Activated naive CD8-positive, alpha-beta T cell treated with anti-CD3 and anti-CD28 coated beads, Interleukin-2, amount 10 ng/mL, durations not matched to agents 7 days and 5 days (primary cell): ENCODE results near the gene SPTY2D1. TPM values are rescaled to one million over a fixed set of nuclear protein-coding genes. Genes with fewer than 3 reads are reported as not detected.
"Not testable (repeated sequence)": the region's sequence is repeated elsewhere in the genome, so short reads cannot be mapped to it uniquely, and the experiment has no call there.

Source experiments
- ATAC-seq: fragments of 150-1000 bp; cut with Tn5 transposase; one replicate; pipeline ENCODE4 v1.10.0; 2021; ENCODE audit warnings: low read depth, moderate library complexity
- POLR2A ChIA-PET: fragments of 350-600 bp; sonication (Branson Sonifier 250); formaldehyde crosslinking; loops from one replicate; lab custom pipeline; 2021; ENCODE audit warnings: antibody characterized with exemption; lab: Charles Lee
- DNase-seq: peaks from one replicate; pipeline ENCODE4 v3.0.0; 2021
- H3K27ac Mint-ChIP-seq: one replicate; pipeline ENCODE4 v1.8.0; 2022; ENCODE audit warnings: mild to moderate bottlenecking, mixed read lengths
- H3K27me3 Mint-ChIP-seq: one replicate; pipeline ENCODE4 v1.8.0; 2022; ENCODE audit warnings: mild to moderate bottlenecking, moderate library complexity, mixed read lengths
- H3K36me3 Mint-ChIP-seq: one replicate; pipeline ENCODE4 v1.8.0; 2021; ENCODE audit warnings: mild to moderate bottlenecking, mixed read lengths
- H3K4me1 Mint-ChIP-seq: one replicate; pipeline ENCODE4 v1.8.0; 2021; ENCODE audit warnings: mixed read lengths
- H3K4me3 Mint-ChIP-seq: one replicate; pipeline ENCODE4 v1.8.0; 2022; ENCODE audit warnings: mild to moderate bottlenecking, moderate library complexity, mixed read lengths
- H3K9me3 Mint-ChIP-seq: one replicate; pipeline ENCODE4 v1.8.0; 2021; ENCODE audit warnings: mixed read lengths
- total RNA-seq, 2 experiments: library from RNA; stranded (reverse); gene quantifications; one replicate each; pipeline ENCODE4 v1.2.3, GENCODE V29; 2021

The SPTY2D1 gene
- total RNA-seq, 2 experiments from 2014 or later, result 27.8 to 27.9 TPM

DNA sequence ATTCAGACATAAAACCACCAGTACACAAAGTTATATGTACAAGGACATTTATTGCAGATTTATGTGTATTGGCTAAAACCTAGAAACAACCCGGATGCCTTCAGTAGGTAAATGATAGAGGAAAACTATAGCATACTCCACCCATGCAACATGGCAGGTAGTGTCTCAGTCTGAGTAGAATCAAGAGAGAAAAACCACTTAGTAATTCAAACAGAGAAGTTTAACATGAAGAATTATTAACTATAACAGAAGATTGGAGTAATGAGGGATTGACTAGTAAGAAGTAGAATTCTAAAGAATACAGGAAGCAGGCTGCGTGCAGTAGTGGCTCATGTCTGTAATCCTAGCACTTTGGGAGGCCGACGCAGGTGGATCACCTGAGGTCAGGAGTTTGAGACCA lies 16.2 kb upstream of the SPTY2D1 start:
- no peak for DNase-seq
- H3K36me3 Mint-ChIP-seq, result no peaks in the 10 kb centered on the region
- H3K4me1 Mint-ChIP-seq, result peaks cover 8% of the 10 kb centered on the region
- no peak for ATAC-seq
- H3K9me3 Mint-ChIP-seq, result no peaks in the 10 kb centered on the region
- H3K27me3 Mint-ChIP-seq, result no peaks in the 10 kb centered on the region
- POLR2A ChIA-PET, result interaction anchor here (1.7 kb wide), 1 partner anchor 110 kb away, joined by 5 read pairs; no protein-coding TSS in a partner anchor
- no peak overlapping the region for H3K4me3 Mint-ChIP-seq
- no peak overlapping the region for H3K27ac Mint-ChIP-seq

DNA sequence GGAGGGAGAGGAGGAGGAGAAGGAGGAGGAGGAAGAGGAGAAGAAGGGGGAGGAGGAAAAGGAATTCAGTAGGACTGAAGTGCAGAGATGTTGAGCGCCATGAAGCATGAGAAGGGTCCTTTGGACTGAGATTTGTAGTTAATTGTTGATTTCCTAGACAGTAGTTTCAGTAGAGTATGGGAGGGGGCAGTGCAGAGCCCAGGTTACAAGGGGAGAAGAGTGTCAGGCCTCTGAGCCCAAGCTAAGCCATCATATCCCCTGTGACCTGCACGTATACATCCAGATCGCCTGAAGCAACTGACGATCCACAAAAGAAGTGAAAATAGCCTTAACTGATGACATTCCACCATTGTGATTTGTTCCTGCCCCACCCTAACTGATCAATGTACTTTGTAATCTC lies 8.9 kb upstream of the SPTY2D1 start:
- H3K27ac Mint-ChIP-seq, H3K27me3 Mint-ChIP-seq, ATAC-seq, DNase-seq, H3K4me1 Mint-ChIP-seq, H3K4me3 Mint-ChIP-seq, H3K9me3 Mint-ChIP-seq, POLR2A ChIA-PET, H3K36me3 Mint-ChIP-seq: not testable (repeated sequence)

GRCh38 chr11:18641677-18642076 lies 7.5 kb upstream of the SPTY2D1 start:
- Mint-ChIP-seq H3K4me1 (no peaks in the 10 kb centered on the region), H3K27ac (no peak overlapping the region), H3K27me3 (peaks cover 8% of the 10 kb centered on the region), H3K9me3 (no peaks in the 10 kb centered on the region), H3K36me3 (no peaks in the 10 kb centered on the region), H3K4me3 (no peak overlapping the region)
- ATAC-seq (no peak), DNase-seq (no peak)
- POLR2A ChIA-PET, result no interaction called here

GRCh38 chr11:18633256-18634139 lies 644 bp downstream of the SPTY2D1 start:
- H3K4me3 Mint-ChIP-seq, result peak overlapping the region; percentile 91
- no peaks in the 10 kb centered on the region for H3K27me3 Mint-ChIP-seq
- no peaks in the 10 kb centered on the region for H3K9me3 Mint-ChIP-seq
- peak overlapping the region; percentile 98 for H3K27ac Mint-ChIP-seq
- H3K36me3 Mint-ChIP-seq, result peaks cover 3% of the 10 kb centered on the region
- H3K4me1 Mint-ChIP-seq, result peaks cover 14% of the 10 kb centered on the region
- DNase-seq (no peak), ATAC-seq (no peak)
- POLR2A ChIA-PET, result interaction anchor here (0.8 to 3.9 kb wide), 15 partner anchors 10 to 312 kb away, joined by 3 to 50 read pairs (median 7); partner anchors contain the start of genes GTF2H1, HPS5, TSG101 and UEVLD

GRCh38 chr11:18632841-18633240 lies 1.3 kb downstream of the SPTY2D1 start:
- no peak overlapping the region for H3K27ac Mint-ChIP-seq

GRCh38 chr11:18624161-18624560 lies 10.0 kb downstream of the SPTY2D1 start:
- Mint-ChIP-seq H3K27ac (no peak overlapping the region), H3K27me3 (no peaks in the 10 kb centered on the region), H3K9me3 (peaks cover 1% of the 10 kb centered on the region), H3K4me1 (peaks cover 19% of the 10 kb centered on the region), H3K36me3 (peaks cover 12% of the 10 kb centered on the region), H3K4me3 (no peak overlapping the region)
- POLR2A ChIA-PET, result interaction anchor here (0.7 to 2.3 kb wide), 2 partner anchors 10 to 80 kb away, joined by 3 to 6 read pairs; partner anchors contain the start of gene SPTY2D1
- ATAC-seq (no peak), DNase-seq (no peak)

More at GRCh38 chr11:18632841-18633240, 1.3 kb downstream of the SPTY2D1 start:
- Mint-ChIP-seq H3K4me1 (peaks cover 14% of the 10 kb centered on the region), H3K27me3 (no peaks in the 10 kb centered on the region), H3K4me3 (peak overlapping the region; percentile 91), H3K36me3 (peaks cover 3% of the 10 kb centered on the region), H3K9me3 (no peaks in the 10 kb centered on the region)
- POLR2A ChIA-PET, result interaction anchor here (0.8 to 3.9 kb wide), 7 partner anchors 14 to 107 kb away, joined by 3 to 50 read pairs (median 12); partner anchors contain the start of genes TSG101 and UEVLD
- ATAC-seq (no peak), DNase-seq (no peak)

DNA sequence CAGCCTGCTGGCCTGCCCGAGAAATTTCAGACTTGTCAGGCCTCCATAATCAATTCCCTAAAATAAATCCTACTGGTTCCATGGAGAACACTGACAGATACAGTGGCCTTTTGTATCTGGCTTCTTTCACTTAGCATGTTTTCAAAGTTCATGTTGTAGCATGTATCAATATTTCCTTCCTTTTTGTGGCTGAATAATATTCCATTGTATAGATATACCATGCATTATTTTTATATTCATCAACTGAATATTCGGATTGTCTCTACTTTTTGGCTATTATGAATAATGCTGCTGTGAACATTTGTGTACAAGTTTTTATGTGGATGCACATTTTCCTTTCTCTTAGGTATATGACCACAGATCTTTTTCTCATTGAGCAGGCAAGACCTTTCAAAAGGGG lies 10.4 kb downstream of the SPTY2D1 start:
- DNase-seq (no peak), ATAC-seq (no peak)
- Mint-ChIP-seq H3K9me3 (peaks cover 1% of the 10 kb centered on the region), H3K4me1 (peaks cover 23% of the 10 kb centered on the region), H3K27me3 (no peaks in the 10 kb centered on the region), H3K27ac (no peak overlapping the region), H3K4me3 (no peak overlapping the region), H3K36me3 (peaks cover 15% of the 10 kb centered on the region)
- POLR2A ChIA-PET, result interaction anchor here (0.7 to 2.3 kb wide), 2 partner anchors 10 to 80 kb away, joined by 3 to 6 read pairs; partner anchors contain the start of gene SPTY2D1

GRCh38 chr11:18618342-18619025 lies 15.7 kb downstream of the SPTY2D1 start:
- Mint-ChIP-seq H3K27ac (peak overlapping the region; percentile 73), H3K36me3 (peaks cover 21% of the 10 kb centered on the region), H3K9me3 (no peaks in the 10 kb centered on the region), H3K27me3 (no peaks in the 10 kb centered on the region), H3K4me3 (peak overlapping the region; percentile 75), H3K4me1 (peaks cover 46% of the 10 kb centered on the region)
- POLR2A ChIA-PET, result interaction anchor here (0.5 to 4.9 kb wide), 4 partner anchors 12 to 94 kb away, joined by 4 to 50 read pairs (median 6); partner anchors contain the start of genes SPTY2D1 and TSG101
- ATAC-seq (no peak), DNase-seq (no peak)

- peaks cover 21% of the 10 kb centered on the region for H3K36me3 Mint-ChIP-seq
- H3K9me3 Mint-ChIP-seq, result no peaks in the 10 kb centered on the region
- peak; percentile 73 for ATAC-seq
- H3K4me3 Mint-ChIP-seq, result peak overlapping the region; percentile 75
- DNase-seq, result no peak
- no peaks in the 10 kb centered on the region for H3K27me3 Mint-ChIP-seq
- peaks cover 44% of the 10 kb centered on the region for H3K4me1 Mint-ChIP-seq
- H3K27ac Mint-ChIP-seq, result peak overlapping the region; percentile 73
- POLR2A ChIA-PET, result interaction anchor here (0.5 to 4.9 kb wide), 6 partner anchors 12 to 374 kb away, joined by 3 to 50 read pairs (median 5); partner anchors contain the start of genes SPTY2D1, TMEM86A and TSG101
These were observed 16.3 kb downstream of the SPTY2D1 start for GRCh38 chr11:18617688-18618341.

DNA sequence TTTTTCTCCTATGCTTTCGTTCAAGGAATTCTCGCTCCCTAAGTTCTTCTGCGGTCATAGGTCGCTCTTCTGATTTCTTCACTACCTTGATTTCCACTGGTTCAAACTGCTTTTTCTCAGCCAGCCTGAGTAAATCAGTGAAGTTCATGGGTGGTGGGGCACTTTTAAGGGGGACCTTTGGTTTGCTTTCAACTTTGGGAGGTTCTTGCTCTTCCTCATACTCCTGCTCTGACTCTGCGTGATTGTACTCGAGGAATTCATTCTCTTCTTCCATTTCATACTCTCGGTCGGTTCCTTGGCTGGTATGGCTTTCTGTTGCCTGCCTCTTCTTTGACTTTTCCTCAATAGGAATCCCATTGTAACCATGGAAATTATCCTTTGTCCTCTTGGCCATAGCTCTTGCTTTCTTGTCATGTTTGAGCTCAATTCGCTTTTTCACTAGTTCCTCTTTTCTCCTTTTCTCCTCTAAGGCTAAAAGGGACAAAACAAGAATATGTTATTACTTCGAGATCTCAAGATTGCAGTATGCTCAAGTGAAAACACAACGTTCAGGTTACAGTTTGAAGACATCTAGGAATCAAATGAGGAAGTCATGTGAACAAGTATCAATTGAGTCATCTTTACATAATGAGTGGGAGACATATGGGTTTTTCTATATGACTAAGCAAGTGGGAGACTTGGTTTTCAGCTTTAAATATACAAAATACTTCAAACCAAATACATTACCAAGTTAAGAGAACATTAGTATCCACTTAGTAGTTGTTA lies 18.3 kb downstream of the SPTY2D1 start:
- ATAC-seq (peak; percentile 65), DNase-seq (no peak)
- Mint-ChIP-seq H3K4me1 (peaks cover 36% of the 10 kb centered on the region), H3K36me3 (peaks cover 21% of the 10 kb centered on the region), H3K27me3 (no peaks in the 10 kb centered on the region), H3K4me3 (peak overlapping the region; percentile 24), H3K27ac (peak overlapping the region; percentile 63), H3K9me3 (no peaks in the 10 kb centered on the region)
- POLR2A ChIA-PET, result interaction anchor here (0.7 to 4.9 kb wide), 3 partner anchors 17 to 90 kb away, joined by 3 to 50 read pairs (median 3); partner anchors contain the start of gene SPTY2D1

- Mint-ChIP-seq H3K27ac (no peak overlapping the region), H3K9me3 (no peaks in the 10 kb centered on the region), H3K27me3 (no peaks in the 10 kb centered on the region), H3K36me3 (peaks cover 21% of the 10 kb centered on the region), H3K4me1 (peaks cover 34% of the 10 kb centered on the region), H3K4me3 (no peak overlapping the region)
- DNase-seq (no peak), ATAC-seq (no peak)
- POLR2A ChIA-PET, result interaction anchor here (1.2 kb wide), 1 partner anchor 20 kb away, joined by 3 read pairs; no protein-coding TSS in a partner anchor
These were observed 19.5 kb downstream of the SPTY2D1 start for GRCh38 chr11:18614667-18615066.

- DNase-seq (no peak), ATAC-seq (no peak)
- Mint-ChIP-seq H3K9me3 (no peaks in the 10 kb centered on the region), H3K27ac (no peak overlapping the region), H3K27me3 (no peaks in the 10 kb centered on the region), H3K4me3 (no peak overlapping the region), H3K36me3 (peaks cover 23% of the 10 kb centered on the region), H3K4me1 (peaks cover 15% of the 10 kb centered on the region)
- POLR2A ChIA-PET, result no interaction called here
These were observed 21.7 kb downstream of the SPTY2D1 start for GRCh38 chr11:18612394-18612793.
